Stimulated activated CD4-positive, alpha-beta T cell treated with anti-CD3 and anti-CD28 coated beads, TNF-alpha, amount 100 ng/mL, for 4 hours (primary cell): ENCODE measurements around the gene RNF128.

ENCODE experiments used
- DNase-seq, 3 experiments: peaks; one replicate each; pipeline ENCODE4 v3.0.0-alpha.2; 2020; ENCODE audit warnings: low read depth in 3 of 3

The RNF128 gene, protein sequence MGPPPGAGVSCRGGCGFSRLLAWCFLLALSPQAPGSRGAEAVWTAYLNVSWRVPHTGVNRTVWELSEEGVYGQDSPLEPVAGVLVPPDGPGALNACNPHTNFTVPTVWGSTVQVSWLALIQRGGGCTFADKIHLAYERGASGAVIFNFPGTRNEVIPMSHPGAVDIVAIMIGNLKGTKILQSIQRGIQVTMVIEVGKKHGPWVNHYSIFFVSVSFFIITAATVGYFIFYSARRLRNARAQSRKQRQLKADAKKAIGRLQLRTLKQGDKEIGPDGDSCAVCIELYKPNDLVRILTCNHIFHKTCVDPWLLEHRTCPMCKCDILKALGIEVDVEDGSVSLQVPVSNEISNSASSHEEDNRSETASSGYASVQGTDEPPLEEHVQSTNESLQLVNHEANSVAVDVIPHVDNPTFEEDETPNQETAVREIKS

DNA sequence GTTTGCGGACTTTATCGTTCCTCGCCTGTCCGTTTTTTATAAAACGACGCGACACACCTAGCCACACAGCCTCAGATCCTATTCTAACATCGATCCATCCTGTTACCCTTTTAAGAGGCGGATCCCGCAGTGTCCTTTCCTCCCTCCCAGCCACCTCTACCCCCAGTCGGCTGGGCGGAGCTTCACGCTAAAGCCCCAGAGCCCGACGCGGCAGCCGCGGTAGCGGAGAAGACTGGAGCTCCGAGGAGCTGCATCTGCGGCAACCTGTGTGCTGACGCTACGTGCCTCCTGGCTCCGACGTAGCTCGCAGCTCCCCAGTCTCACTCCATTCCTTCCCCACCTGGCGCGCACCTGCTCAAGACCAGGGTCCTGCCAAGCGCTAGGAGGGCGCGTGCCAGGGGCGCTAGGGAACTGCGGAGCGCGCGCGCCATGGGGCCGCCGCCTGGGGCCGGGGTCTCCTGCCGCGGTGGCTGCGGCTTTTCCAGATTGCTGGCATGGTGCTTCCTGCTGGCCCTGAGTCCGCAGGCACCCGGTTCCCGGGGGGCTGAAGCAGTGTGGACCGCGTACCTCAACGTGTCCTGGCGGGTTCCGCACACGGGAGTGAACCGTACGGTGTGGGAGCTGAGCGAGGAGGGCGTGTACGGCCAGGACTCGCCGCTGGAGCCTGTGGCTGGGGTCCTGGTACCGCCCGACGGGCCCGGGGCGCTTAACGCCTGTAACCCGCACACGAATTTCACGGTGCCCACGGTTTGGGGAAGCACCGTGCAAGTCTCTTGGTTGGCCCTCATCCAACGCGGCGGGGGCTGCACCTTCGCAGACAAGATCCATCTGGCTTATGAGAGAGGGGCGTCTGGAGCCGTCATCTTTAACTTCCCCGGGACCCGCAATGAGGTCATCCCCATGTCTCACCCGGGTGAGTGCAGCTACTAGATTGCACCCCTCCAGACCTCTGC, at the start of gene RNF128:
RNF128 (plus strand) TSS at position 217 of the 953 bp plus-strand sequence; CDS start at position 430, 213 bp downstream.
- no peak for DNase-seq

DNA sequence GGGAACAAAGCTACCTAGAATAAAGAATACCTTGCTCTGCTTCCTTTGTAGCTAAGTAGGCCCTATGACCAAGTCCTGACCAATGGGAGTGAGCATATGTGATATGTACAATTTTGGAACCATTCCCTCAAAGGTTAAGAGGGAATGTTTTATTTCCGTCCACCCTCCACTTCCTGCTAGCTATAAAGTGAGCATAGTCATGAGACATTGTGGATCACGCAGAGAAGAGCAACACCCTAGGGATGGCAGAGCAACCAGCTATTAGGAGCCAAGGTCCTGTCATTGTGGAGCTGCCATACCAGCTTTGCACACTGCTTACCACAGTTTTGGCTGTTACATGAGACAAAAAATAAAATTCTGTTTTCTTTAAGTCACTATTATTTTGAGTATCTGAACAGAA, 45.8 kb upstream of the RNF128 start:
- no peak for DNase-seq

DNA sequence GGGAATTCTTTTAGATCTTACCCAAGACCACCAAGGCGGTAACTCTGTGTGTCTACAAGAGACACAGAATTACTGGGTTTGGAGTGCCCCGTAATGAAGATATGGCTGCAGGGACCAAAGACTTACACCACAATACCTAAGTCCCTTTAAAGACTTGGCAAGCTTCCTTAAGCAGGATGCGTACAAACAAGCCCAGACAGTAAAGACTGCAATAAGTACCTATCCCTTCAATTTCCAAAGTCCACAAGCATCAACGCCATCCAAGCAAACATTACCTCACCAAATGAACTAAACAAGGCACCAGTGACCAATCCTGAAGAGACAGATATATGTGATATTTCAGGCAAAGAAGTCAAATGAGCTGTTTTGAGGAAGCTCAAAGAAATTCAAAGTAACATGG, 42.3 kb upstream of the RNF128 start:
- no peak for DNase-seq

DNA sequence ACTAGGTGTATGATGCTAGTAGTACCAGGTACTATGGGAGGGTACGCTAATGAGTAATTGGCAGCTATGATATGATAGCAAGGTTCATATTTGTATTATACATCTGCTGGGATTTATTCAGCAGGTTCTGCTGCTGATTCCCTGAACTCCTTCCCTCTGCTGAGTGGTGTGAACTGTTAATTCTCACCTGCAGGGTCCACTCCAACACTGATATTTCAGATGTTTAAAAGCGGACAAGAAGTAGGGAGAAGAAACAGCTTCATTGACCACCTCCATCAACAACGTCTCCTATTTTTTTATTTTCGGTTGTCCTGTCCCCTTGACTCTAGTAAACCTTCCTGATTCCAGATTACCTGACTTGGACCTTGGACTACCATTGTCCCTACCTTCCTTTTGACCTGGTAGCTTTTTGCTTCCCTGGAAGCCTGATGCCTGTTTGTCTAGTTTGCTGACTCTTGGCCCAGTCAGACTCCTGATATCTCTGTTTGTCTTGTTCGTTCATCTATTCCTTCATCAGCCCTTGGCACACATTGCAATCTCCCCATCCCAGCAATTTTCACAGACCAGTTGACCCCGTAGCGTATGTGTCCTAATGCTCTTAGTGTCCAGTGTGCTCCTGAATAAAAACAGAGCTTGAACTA, 34.0 kb upstream of the RNF128 start:
- DNase-seq: no peak

DNA sequence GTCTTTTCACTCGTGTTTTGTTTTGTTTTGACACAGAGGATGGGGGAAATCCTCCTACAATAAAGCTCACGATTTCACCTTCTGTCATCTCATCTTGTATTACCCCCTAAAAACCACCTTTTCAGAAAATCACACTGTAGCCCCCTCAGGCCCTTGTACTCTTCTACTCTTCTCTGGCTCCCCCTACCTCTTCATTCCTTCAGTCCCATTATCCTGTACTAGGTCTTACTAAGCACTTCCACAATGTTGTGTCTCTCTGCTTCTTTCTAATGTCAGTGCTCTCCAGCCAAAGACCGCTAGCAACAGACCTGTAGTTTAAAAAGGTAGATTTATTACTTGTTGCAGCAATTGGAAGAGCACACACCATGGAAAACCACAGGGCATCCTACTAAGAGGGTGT, 30.0 kb upstream of the RNF128 start:
- DNase-seq: no peak

DNA sequence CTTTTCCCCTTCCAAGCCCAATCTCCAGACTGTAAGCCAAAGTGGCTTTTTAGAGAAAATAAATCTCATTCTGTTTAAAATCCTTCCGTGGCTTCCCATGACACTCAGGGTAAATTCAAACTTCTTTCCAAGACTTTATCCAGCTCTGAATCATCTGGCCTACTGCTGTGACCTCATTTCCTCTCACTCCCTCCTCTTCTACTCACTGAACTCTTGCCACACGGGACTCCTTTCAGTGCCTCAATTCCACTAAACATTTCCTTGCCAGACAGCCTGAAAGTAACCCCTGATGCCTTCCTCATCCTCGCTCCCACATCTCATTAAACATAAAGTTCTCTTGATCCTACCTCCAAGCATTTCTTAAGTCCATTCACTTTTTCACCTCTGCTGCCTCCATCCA, 27.8 kb upstream of the RNF128 start:
- DNase-seq: no peak

DNA sequence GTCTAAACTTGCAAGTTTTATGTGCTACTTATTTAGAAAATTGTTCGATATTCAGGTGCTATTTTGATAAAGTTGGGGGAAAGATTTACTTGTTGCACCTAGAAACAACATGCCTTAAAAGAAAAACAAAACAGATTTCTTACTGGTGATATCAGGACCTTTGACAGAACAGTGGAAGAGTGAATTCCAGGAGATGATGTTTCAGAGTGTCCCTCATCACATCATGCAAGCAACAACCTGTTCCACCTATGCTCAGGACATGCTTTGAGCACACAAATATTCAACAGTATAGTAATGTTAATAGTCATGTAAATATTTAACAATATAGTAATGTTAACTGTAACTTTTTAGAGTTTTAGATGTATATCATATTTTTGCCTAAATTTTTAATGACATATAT, 23.9 kb upstream of the RNF128 start:
- no peak for DNase-seq

DNA sequence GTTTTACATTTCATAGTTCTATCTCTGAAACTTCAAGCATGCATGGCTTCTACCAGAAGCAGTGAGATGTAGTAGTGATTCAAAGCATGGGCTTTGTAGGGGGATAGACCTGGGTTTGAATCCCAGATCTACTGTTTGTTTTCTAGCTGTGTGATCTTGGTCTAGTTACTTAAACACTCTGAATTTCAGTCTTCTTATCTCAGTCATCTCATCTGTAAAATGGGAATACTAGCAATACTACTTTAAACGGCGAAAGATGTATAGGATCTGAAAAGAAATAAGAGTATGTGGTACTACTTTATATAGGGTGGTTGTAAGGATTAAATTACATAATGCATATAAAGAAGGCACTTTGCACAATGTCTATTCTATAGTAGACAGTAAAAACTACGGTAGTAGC, 20.0 kb upstream of the RNF128 start:
- no peak for DNase-seq

DNA sequence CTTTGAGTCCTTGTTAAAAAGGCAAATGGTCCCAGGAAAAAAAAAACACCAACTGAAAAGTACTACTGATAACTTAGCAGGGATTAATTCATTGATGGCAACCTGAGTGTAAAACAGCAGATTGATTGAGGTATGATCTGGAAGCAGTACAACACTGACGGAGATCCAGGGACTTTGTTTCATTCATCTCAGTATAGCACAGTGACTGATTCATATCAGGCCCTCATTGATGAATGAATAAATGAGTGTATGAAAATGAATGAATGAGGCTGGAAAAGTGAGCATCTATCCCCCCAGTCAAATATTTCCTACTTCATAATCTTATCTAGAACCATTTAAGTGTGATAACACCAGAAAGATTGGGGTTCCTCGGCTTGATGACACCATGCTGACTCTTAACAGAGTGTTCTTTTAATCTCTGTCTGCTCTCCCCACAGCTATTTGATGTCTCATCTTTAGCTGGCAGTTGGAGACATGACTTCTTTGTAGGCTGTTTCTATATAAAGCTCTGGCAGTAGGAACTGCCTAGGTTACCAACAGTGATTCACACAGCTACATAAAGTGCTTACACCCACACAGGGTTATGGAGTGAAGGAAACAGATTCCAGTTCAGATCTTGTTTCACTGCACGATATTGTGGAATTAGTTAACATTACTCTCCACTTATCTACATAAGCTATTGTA, 18.6 kb upstream of the RNF128 start:
- DNase-seq: no peak

DNA sequence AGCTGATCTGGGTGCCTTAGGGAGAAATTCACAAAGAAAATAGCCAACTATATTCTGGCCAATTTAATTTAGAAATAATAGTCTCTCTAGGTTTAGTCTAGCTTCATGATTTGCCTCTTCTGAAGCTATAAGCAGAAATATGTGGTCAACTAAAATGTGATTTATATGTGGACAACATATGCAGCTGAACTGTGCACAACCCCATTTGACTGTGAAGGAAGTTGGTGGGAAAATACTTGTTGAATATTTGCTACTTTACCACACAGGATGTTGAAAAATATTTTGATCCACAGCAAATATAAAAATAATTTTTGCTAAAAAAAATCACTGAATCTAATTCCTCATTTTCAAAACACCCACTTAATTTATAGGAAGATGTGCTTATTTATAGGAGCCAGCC, 15.7 kb upstream of the RNF128 start:
- no peak for DNase-seq

DNA sequence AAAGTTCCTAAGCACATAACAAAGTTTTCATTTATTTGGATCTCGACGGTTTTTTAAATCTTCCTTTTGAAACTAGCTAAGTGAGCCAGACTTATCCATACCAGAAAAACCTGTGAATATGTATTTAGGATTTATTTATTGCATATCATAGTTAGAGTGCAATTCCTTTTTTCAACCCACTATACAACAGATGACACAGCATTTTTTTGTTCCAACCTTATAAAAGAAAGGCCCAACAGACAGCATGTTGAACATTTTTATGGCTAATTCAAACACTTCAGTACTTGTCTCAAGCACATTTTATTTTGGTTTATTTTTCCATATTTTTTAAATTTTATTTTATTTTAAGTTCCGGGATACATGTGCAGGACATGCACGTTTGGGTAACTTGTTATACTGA, 15.1 kb upstream of the RNF128 start:
- DNase-seq: no peak

DNA sequence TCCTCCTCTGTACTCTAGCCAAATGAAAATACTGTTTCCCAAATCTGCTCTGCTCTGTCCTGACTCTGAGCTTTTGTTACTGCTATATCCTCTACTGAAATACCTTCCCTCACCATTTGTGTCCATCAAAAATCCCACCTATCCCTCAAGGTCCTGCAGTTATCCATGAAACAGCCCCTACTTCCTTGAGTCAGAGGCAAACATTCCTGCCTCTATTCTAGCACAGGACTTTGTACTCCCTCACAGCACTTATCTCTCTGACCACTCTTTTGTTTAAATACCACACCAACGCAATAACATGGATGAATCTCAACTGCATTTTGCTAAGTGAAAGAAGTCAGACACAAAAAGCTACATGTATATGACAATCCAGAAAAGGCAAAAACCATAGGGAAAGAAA, 10.5 kb upstream of the RNF128 start:
- DNase-seq: no peak

DNA sequence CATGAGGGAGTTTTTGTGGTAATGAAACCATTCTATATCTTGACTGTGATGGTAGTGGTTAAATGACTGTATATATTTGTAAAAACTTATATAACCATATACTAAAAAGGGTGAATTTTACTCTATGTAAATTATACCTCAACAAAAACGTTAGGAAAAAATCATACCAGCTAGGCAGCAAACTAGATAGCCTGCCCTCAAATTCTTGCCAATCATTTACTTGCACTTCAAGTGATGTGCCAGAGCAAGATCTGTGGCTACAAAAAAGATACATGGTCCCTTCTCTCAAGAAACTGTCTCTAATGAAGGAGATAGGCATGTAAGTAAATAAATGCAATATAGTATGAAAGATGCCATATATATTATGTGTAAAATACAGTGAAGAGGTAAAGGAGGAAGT, 10.0 kb upstream of the RNF128 start:
- no peak for DNase-seq

DNA sequence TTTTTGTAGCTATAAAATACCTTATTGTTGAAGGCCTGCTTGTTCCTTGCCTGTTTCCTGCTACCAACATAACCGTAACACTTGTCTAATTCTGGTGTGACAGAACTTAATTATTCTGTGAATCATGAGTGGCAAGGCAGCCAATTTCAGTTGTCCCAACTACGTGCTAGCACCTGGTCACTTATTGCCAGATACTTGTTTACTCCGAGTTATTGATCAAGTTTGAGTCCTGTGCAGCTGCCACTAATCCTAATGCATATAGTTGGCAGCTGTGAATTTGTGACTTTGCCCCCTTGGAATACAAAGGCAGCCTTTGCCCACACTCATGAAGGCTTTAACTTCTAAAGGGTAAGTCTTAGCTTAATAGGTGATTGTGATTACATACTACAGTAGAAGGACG, 7.8 kb upstream of the RNF128 start:
- DNase-seq: no peak

DNA sequence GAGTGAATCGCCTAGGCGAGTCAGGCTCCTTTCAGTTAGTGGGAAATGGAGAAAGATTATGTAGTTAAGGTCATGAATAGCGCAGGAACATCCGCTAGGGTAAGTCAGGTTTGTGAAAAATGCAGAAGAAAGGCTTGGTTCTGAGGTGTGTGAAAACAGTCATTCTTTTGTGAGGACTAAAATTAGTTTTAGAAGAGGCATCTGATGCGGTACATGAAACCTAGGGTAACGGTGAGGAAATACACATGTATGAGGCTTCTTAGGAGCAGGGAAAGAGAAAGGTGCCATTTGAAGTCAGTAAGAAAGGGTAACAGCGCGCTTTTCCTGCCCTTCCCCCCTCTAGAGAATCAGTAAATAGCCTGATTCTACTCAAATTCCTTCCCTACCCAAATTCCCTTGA, 570 bp upstream of the RNF128 start:
- DNase-seq: no peak

DNA sequence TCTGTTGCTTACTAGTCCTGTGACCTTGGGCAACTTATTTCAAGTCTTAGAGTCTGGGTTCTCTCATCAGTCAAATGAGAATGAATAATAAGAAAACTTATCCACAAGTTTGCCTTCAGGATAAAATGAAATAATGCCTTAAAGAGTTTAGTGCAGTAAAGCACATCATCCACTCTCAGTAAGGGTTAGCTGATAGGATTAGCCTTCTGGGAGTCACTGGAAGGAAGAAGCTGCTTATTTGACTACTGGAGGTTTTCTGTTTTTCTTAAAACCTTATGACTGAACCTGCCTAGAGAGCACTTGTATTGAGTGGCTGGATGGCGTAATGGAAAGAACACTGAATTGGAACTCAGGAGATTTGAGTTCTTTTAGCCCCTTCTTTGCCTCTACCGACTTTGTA, 1.8 kb downstream of the RNF128 start:
- no peak for DNase-seq

DNA sequence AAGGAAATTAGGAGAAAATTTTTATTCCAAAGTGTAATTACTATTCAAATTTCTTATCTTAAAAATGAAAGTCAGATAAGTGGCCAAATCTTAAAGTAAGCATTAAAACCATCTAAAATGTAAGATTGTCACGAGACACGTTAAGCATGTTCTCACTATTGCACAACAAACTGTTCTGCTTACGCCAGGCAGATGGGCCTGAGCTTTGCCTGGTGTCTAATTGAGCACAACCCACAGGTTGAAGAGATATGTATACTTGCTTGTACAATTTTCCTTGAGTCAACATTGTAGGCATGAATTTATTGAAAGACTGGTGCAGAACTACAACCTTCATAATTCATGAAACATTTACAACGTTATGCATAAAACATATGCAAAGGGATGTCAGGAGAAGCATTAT, 3.9 kb downstream of the RNF128 start:
- DNase-seq: no peak

DNA sequence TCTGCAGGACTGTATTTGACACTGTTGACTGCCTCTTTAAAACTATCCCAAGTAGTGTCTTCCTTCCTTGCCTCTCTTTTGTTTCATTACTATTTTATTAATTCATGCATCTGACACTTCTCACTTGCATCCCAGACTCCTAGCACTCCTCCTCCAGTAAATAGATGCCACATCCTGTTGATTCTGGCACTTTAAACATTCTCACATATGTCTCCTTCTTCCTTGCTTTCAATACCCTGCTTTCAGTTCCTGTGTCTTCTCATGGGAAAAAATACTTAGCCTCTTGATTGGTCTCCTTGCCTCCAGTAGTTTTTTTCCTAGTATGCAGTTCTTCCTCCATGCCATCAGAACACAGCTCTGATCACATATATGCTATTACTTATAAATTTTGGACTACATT, 5.1 kb downstream of the RNF128 start:
- no peak for DNase-seq

DNA sequence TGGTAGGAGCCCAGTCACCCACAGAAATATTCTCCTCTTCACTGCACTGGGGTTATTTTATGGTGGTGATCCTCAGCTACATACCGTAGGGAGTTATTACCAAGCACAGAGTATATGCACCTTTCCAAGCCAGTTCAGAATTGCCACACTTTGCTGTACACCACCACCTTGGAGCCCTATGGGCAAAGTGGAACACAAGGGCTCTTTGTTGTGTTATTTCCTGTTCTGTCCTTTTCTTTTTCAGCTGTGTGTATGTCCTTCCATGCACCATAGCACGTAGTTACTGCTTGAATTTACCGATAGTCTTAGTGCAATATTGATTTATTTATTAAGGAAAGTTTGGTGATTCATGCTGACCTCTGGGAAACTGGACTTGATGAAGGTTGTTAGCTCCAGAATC, 8.3 kb downstream of the RNF128 start:
- no peak for DNase-seq

DNA sequence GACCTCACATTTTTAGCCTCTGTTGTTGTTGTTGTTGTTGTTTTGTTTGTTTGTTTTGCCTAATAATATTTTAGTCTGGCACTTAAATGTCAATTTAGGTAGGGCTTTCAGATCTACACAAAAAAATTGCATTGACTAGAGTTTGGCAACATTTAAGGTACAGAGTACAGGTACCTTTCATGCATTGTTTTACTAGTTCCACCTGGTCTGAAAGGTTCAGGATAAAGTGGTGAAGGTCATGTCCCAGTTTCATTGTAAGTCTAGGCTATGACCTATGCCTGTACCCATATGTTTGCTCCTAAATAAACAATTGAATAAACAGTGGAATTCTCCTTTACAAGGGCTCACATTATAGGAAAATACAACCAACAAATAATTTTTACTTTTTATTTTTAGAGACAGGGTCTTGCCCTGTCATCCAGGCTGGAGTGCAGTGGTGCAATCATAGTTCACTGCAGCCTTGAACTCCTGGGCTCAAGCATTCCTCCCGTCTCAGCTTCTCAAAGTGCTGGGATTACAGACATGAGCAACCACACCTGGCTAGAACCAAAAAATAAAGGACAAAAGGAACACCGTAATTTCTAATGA, 13.8 kb downstream of the RNF128 start:
- DNase-seq: no peak

DNA sequence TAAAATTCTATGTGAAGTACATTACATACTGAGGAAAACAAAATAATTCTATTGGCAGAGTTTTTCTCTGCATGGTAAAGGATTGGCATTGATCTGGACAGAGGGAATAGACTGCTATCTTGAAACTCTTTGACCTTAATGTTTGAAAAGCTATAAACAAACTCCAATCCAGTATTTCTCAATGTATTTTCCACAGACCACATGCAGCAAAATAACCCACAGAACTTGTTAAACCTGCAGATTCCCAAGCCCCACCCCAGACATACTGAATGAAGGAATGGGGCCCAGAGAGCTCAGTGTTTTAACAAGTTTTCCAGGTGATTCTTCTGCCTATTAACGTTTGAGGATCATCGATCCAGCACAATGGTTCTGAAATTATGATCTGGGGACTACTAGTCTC, 15.7 kb downstream of the RNF128 start:
- no peak for DNase-seq
